Measurements from ENCODE around the gene MTHFD1.
"Not testable (repeated sequence)": the region's sequence is repeated elsewhere in the genome, so short reads cannot be mapped to it uniquely, and the experiment has no call there.

Gene MTHFD1

DNA sequence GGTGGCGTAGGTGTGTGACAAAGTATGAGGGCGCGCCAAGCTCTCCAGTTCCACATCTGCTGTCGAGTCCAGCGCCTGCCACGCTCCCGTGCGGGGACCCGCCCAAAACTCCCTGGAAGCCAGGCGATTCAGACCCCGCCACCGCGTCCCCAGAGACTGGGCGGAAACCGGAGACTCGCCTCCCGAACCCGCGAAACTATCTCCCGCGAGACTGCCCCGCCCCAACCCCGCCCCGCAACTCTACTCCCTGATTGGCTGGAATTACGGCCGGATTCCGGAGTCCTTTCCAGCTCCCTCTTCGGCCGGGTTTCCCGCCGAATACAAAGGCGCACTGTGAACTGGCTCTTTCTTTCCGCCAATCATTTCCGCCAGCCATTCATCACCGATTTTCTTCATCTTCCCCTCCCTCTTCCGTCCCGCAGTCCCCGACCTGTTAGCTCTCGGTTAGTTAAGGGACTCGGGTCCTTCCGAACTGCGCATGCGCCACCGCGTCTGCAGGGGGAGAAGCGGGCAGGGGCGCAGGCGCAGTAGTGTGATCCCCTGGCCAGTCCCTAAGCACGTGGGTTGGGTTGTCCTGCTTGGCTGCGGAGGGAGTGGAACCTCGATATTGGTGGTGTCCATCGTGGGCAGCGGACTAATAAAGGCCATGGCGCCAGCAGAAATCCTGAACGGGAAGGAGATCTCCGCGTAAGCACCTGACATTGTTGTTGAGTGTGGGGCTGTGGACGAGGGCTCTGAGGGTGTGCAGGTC, at the start of gene MTHFD1:
TSS of gene MTHFD1 (plus strand) at position 572 of the 751 bp plus-strand sequence. CDS start at position 647, 75 bp downstream.
- DNase-seq = peak; percentile 99

GRCh38 chr14:64338616-64339316, 49.4 kb upstream of the MTHFD1 start:
- peak; percentile 99 for DNase-seq

- no peak for DNase-seq
These were observed 47.5 kb upstream of the MTHFD1 start for GRCh38 chr14:64340560-64341196.

DNA sequence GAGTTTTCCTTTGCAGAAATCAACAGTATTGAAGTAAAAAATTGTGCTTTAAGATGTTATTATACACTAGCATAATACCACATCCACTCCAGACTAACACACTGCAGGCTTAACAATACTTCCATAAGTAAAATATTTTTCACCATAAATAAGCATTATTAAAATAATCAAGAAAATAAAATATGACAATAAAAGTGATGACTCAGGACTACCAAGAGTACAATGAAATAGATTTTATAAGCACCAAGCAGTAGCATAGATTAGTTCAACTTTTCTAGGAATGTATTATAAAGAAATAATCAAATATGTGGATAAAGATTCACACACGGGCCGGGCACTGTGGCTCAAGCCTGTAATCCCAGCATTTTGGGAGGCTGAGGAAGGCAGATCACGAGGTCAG, 40.4 kb upstream of the MTHFD1 start:
- DNase-seq = no peak

GRCh38 chr14:64349741-64350490, 38.2 kb upstream of the MTHFD1 start:
- DNase-seq = no peak

DNA sequence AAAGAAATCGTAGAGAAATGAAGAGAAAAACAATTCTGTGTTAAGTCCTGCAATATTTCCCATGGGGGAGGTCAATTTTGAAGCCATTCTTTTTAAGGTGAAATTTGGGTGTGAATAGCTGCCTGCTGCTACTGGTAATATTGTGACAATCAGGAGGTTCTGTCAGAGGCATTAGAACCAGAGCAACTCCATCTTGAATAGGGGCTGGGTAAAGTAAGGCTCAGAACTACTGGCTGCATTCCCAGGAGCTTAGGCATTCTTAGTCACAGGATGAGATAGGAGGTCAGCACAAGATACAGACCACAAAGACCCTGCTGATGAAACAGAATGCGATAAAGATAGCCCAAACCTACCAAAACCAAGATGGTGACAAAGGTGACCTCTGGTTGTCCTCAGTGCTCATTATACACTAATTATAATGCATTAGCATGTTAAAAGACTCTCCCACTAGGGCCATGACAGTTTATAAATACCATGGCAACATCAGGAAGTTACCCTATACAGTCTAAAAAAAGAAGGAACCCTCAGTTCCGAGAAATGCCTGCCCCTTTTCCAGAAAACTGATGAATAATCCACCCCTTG, 24.8 kb upstream of the MTHFD1 start:
- DNase-seq = no peak

- DNase-seq = no peak
These were observed 23.2 kb upstream of the MTHFD1 start for GRCh38 chr14:64364907-64365306.

- DNase-seq = not testable (repeated sequence)
These were observed 22.7 kb upstream of the MTHFD1 start for GRCh38 chr14:64365358-64365889.

- DNase-seq = no peak
These were observed 19.0 kb upstream of the MTHFD1 start for GRCh38 chr14:64369201-64369600.

DNA sequence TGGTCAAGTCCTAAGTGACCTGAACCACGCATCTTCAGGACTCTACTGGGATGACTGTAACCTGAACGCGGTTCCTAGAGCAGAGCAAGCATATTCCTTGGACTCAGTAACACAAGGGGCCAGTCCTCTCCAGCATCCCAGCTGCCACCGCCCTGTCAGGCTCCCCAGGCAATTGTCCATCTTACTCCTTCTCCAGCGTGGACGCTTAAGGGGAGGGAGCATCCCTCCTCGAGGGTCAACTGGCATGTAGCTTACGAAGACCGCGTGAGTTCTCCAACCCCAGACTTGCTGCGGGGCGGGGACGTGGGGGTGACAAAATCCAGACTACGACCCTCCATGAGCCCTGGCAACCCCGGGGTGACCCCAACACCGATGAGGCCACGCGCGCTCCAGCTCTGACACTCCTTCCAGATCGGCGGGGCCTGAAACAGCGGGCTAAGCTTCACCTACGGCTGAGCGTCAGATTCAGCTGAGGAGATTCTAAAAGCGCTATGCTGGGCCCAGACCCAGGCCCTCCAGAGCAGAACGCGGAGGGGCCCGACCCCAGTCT, 846 bp upstream of the MTHFD1 start:
- DNase-seq = no peak

DNA sequence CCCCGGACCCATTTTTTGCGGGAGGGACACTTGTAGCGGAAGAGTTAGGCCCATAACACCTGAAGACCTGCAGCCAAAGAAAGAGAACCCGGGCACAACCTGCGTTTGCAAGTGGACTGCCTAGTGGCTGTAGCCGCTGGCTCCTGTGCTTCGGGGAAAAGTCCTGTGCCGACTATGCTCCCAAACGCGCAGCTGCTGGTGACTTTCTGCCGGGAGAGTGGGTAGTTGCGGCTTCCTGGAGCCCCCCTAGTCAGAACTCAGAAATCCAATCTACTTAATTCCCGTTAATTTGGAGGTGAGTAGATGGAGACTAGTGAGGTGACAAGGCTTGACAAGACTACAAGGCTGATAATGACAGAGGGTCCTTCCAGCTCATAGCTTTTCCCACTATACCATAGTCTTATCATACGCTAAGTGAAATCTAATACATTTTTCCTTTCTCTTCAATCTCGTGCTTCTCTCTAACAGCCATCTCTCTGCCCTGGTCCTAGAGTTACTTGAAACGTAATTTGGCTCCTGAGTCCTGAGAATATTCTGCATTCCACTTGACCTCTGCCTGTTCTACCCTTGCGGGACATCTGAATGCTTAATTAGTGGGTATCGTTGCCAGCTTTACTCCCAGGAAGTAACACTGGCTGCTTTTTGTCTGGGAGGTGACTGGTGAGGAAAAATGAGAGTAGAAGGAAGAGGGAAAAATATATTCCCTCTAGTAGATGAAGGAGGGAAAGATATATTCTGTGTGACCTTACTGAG, 556 bp downstream of the MTHFD1 start:
- no peak for DNase-seq

DNA sequence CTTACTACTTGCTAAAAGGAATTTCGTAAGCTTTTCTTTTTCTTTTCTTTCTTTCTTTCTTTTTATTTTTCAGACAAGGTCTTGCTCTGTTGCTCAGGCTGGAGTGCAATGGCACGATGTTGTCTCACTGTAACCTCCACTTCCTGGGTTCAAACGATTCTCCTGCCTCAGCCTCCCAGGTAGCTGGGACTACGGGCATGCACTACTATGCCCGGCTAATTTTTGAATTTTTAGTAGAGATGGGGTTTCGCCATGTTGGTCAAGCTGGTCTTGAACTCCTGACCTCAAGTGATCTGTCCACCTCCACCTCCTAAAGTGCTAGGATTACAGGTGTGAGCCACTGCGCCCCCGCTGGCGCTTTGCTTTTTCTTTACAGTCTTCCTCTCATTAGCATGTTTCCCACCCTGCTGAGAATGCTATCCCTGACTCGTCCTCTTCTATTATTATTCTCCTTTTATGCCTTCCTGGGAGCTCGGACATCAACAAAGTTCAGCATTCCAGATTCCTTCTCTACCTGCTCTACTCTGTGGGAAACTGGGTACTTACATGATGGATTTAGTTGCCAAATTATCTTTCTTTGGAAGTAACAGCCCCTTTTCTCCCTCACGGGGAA, 3.1 kb downstream of the MTHFD1 start:
- DNase-seq = no peak

DNA sequence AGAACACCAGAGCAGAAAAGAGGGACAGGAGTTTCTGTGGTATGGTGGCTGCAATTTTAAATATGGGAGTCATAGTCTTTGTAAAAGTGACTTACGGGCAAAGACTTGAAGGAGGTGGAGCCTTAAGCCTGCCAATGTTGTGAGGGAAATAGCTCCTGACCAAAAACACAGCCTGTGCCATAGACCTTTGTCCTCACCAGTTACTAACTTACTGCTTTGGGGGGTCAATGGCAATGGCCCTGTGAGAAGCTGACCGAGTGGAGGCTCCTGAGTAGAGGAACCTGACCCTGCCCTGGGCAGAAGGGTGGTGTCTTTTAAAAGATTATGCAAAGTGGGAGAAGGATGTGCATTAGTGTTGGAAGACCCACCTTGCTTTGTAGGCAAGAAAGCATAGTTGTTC, 3.8 kb downstream of the MTHFD1 start:
- DNase-seq = no peak

DNA sequence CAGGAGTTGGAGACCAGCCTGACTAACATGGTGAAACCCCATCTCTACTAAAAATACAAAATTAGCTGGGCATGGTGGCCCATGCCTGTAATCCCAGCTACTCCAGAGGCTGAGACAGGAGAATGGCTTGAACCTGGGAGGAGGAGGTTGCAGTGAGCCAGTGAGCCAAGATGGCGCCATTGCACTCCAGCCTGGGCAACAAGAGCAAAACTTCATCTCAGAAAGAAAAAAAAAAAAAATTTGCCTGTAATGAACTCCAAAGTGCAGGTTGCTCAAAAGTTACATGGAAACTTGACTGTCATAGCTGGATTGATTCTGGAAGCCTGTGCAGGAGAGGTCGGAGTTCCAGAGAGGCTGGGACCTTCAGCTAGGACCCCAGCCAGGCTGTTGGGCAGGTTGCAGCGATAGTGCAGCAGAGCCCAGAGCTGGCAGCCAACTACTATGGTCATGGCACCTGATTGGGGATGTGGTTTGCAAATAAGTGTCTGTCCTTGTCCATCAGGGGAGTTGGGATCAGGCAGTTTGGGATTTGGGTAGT, 5.1 kb downstream of the MTHFD1 start:
- DNase-seq = not testable (repeated sequence)

GRCh38 chr14:64394423-64394822, 6.3 kb downstream of the MTHFD1 start:
- no peak for DNase-seq

DNA sequence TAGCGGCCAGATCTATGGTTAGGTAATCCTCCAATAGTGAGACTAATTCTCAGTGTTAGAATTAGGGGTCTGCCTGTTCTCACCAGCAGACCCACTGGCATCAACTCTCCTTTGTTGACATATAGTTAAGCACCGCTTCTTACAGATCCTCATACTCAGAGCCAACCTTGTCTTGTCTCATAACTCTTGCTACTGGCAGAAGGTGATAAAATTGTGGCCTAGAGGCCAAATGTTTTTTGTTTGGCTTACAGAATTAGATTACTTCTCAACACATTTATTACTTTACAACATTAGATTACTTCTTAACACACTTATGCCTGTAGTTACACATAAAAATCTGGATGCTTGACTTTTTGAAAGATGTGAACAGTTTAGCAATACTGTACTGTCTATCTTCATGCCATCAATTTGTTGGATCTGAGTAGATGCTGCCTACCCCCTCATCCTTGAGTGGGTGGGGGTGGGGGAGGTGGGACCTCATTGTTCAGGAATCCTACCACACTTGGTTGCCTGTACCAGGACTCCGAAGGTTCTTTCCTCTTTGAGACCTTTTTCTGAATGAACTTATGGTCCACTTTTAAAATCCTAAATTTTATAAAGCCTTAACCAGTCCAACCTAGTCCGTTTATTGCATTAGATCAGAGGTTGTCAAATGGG, 7.0 kb downstream of the MTHFD1 start:
- DNase-seq = no peak

GRCh38 chr14:64400829-64401459, 12.8 kb downstream of the MTHFD1 start:
- DNase-seq = no peak

DNA sequence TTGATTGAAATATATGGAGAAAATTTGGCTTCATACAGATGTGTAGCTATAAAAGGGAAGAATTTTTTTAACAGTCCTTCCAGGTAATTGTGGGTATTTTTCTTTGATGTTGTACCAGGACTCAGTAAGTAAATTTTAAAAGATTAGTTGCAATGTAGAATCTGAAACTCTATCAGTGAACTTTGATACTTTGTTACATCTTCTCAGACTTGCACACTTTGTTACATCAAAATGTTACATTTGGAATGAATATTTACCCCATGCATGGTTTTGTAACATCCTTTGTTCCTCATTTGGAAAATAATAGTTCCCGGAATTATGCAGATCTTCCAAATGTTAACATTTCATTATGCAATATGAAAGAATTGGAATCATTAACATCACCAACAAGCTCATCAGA, 13.8 kb downstream of the MTHFD1 start:
- DNase-seq = no peak

GRCh38 chr14:64405295-64405694, 17.1 kb downstream of the MTHFD1 start:
- DNase-seq = no peak

- no peak for DNase-seq
These were observed 19.2 kb downstream of the MTHFD1 start for GRCh38 chr14:64407329-64407728.
